Prostate gland (tissue), 2 donors: ENCODE results near the gene BCAS3.

Experiments used
- CTCF ChIP-seq, 4 experiments: fragments of 200-600 bp in 2 of 4; fragments of 450-650 bp in 2 of 4; sonication (generic) in 2 of 4; IDR thresholded peaks; 1 replicate in 3 of 4; 2 replicates in 1 of 4; pipeline ENCODE4 v1.5.1; 2016 to 2019; ENCODE audit warnings: antibody characterized with exemption in 4 of 4, mild to moderate bottlenecking in 2 of 4, moderate library complexity in 2 of 4
- POLR2A ChIP-seq: fragments of 450-650 bp; IDR thresholded peaks from one replicate; pipeline ENCODE4 v1.6.1; 2016; ENCODE audit warnings: antibody characterized with exemption, mild to moderate bottlenecking

- no peak for TF ChIP-seq POLR2A
- TF ChIP-seq CTCF (IDR thresholded peaks at IDR 0.05): no peak
These were observed 506.1 kb downstream of the BCAS3 start for GRCh38 chr17:61183793-61184192.
